HG03159 (cell line): Measurements from ENCODE around the gene PPP2R5C.

ENCODE experiments used
- ATAC-seq: cut with Tn5 transposase; IDR thresholded peaks from one replicate; pipeline ENCODE4 v1.9.1; 2021; ENCODE audit warnings: mild to moderate bottlenecking, moderate library complexity; ENCODE audit not compliant: unreplicated experiment

The PPP2R5C gene

DNA sequence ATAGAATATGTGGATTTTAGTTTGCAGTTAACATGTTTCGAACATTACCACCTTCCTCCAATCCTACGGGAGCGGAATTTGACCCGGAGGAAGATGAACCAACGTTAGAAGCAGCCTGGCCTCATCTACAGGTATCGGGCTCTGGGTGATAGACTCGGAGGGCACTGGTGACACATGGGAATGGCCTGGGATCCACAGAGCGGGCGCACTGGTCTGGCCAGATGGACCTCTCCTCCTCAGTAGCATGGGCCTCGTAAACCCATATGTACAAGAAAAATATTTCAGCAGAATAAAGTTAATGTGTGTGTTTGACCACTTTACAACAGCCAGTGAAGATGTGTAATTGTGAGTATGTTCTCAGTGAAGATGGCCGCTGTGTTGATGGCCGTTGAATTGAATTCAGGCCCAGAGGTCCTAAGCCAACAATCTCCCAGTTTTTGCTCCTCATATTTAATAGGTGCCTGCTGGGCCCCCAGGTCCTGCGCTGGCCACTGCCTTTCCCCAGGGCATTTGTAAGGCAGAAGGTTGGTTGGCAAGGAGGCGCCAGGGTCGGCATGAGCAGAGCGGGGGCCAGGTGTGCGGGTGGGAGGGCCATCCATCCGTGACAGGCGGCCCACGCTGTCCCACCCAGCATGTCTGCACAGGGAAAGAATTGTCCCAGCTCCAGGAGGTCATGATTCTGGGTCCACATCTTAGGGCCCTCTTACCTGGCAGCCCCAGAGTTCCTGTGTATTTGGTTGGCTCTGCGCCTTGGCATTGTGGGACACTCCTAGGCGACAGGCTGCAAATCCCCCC lies 120.8 kb downstream of the PPP2R5C start:
- no peak for ATAC-seq

DNA sequence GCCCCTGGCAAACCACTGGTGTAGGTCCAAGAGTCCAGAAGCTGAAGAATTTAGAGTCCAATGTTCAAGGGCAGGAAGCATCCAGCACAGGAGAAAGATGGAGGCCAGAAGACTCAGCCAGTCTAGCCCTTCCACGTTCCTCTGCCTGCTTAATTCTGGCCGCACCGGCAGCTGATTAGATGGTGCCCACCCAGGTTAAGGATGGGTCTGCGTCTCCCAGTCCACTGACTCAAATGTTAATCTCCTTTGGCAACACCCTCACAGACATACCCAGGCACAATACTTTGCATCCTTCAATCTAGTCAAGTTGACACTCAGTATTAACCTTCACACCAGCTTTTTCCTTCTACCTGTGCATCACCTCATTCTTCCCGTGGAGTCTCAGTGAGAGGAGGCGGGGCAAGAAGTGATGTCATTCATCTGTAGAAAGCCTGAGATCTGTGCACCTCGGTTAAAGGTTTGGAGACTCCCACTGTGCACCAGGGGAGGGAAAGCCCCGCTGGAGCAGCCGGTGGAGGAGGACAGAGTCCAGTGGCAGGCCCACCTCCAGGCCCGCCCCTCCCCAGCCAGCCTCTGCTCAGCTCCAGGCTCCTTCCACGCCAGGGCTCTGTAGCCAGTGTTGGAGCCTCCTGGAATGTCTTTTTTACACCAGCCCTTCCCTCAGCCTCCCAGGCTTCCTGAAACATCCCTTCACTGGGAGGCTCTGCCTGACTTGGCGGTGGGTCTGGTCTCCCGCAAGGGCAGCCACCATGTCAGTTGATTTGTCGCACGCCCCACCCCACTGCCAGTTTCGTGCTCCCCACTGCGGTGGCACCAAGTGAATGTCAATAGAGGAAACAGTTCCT lies 122.8 kb downstream of the PPP2R5C start:
- ATAC-seq, result no peak

DNA sequence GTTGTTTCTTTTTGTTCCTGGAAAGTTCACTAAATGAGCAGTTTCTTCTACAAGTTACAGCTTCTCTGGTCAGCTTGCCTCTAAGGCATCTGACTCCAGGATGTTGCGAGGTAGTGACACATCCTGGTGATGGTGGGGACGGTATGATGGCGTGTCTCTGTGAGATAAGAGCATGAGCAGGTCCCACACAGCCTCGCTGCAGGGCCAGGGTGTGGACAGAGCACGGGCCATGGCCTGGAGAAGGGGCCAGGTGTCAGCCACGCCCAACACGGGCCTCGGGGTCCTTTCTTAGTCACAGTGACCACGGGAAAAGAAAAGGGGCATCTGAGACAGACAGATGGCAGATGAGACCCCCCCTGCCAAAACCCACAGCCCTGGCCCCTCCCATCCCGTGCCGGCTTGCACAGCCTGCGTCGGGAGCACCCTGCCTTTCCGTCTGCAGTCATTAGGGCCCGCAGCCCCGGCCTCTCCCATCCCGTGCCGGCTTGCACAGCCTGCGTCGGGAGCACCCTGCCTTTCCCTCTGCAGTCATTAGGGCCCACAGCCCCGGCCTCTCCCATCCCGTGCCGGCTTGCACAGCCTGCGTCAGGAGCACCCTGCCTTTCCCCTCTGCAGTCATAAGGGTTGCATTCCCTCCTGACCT lies 123.5 kb downstream of the PPP2R5C start:
- no peak for ATAC-seq

DNA sequence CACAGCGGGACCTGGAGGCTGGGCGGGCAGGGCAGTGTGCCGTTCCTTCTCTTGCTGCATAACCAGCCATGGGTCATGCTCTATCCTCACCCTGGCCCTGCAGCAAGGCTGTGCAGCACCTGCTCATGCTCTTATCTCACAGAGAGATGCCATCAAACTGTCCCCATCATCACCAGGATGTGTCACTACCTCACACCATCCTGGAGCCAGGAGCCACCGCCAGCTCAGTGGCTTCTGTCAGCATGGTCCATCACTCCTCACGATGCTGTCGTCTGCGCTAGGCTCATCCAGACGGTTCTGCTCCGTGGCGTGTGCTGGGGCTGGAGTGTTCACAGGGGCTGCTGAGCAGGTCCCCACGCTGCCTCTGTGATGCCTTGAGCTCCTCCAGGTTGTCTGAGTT lies 125.7 kb downstream of the PPP2R5C start:
- no peak for ATAC-seq

DNA sequence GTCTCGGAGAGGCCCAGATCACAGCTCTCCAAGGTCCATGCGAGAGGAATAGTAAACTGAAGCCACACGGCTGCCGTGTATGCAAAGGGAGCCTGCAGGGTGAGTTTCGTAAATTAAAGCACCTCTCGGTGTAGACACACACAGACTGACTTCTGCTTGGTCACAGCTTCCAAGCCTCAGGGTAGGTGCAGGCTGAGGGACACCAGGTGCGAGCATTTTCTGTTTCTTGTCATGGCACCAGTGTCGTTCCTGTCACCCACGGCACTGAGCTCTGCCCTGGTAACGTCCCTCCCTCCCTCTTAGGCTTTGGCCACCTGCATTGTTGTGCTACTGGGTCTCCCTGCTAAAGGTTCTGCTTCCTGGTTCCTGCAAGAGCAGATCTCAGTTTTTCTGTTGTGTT lies 126.7 kb downstream of the PPP2R5C start:
- no peak for ATAC-seq

DNA sequence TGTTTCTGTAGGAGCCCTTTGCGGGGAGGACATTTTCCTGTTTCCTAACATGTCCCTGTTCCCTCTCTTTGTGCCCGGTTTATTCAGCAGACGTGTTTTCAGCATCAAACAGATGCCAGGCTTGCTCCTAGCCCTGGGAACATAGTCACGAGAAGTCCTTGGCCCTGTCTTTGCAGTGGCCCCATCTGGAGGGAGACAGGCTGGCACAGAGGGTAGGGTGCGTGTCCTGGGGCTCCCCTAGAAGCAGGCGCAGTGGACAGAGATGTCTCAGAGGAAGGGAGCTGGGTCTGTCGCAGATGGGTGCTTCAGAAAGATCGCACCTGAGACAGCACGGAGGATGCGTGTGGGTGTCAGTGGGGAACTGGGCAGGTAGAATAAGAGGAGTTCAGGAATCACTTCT lies 127.9 kb downstream of the PPP2R5C start:
- no peak for ATAC-seq

DNA sequence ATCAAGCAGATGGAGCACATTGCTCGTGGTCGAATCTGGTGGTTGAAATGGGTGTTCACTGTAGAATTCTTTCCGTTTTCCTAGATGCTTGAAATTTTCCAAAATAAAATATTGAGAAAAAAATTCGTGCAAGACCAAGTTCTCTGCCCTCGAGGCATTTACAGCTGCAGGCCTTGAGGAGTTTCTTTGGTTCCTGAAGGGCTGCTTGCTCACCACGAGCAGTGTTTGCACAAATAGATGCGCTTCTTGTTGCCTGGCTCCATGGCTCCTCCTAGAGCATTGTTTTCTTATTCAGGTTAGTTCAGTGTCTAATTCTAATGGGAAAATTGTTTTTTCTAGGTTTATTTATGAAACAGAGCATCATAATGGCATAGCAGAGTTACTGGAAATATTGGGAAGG lies 128.4 kb downstream of the PPP2R5C start:
- ATAC-seq, result no peak

DNA sequence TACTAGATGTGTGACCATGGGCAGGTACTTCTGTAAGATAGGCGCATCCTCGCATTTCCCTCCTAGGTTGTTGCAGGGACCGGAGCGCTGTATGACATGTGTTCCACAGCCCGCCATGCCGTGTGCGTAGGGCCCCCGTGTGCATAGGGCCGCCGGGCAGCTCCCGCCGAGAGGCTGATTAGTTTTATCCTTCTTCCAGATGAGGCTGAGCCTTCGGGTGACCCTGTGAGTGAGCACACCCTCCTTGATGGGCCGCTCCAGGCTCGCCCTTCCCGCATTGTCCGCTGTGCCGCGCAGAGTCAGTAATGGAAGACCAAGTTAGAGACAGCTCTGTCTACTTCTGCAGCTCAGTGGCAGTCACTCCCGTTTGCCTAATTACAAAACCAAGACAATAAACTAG lies 130.0 kb downstream of the PPP2R5C start:
- no peak for ATAC-seq

DNA sequence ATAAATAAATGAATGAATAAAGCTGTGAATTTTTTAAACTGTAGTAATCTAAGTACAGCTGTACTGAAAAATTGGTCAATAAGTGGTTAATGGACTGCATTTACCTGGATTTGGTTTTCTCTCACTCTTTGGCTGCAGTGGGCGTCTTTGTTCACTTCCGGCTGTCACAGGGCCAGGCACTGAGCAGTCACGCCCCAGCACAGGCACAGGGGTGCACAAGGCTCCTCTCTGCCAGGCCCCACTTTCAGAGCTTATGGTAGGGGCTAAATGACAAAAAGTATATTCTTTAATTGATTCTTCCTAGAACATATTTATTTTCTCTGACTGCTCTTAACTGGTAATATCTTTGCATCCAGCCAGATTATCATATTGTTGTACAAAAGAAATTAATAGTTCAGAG lies 132.2 kb downstream of the PPP2R5C start:
- ATAC-seq, result no peak

DNA sequence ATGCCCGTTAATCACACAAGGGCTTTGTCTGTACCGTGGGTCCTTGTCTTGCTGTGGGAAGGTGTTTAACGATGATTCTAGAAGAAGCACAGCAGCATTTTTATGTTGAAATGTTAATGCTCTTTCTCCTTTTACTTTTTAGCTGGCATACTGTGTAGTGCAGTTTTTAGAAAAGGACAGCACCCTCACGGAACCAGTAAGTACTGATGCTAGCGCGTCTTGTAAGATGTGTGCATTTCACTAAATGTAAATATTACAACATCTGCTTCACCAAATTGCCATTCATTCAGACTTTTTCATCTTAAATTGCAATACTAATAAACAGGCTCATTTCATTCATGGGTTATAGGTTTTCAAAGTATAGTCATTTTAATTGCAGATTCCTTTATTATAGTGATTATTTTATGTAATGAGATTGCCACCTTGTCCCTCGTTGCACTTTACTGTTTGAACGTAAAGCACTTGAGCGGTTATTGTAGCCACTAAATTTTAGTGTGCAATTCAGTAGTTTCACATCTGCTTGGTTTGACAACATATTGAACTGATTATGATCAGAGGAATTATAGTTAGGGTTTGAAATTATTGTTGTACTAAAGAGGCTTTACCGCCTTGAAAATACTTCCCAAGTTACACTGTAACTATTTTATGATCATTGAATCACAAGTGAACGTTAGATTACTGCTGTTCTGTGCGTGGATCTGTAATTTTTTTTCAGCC lies 133.0 kb downstream of the PPP2R5C start:
- no peak for ATAC-seq

DNA sequence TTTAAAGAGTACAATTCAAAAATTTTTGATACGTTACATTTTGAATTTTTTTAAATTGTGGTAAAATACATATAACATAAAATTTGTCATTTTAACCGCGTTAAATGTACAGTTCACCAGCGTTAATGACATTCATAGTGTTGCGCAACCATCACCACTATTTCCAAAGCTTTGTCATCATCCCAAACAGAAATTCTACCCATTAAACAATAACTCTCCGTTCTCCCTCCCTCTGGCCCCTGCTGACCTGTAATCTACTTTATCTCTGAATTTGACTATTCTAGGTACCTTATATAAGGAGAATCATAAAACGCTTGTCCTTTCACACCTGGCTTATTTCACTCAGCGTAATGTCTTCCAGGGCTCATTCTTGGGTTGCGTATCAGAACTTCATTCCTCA lies 133.7 kb downstream of the PPP2R5C start:
- ATAC-seq, result no peak

DNA sequence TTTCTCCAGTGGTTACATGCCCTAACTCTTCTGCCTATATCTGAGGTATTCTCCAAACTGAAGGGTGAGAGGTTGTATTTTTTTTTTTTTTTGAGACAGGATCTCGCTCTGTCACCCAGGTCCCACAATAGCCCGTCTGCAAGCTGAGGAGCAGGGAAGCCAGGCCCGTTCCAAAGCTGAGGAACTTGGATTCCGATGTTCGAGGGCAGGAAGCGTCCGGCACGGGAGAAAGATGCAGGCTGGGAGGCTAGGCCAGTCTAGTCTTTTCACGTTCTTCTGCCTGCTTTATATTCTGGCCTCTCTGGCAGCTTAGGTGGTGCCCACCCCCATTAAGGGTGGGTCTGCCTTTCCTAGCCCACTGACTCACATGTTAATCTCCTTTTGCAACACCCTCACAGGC lies 135.8 kb downstream of the PPP2R5C start:
- ATAC-seq, result no peak

DNA sequence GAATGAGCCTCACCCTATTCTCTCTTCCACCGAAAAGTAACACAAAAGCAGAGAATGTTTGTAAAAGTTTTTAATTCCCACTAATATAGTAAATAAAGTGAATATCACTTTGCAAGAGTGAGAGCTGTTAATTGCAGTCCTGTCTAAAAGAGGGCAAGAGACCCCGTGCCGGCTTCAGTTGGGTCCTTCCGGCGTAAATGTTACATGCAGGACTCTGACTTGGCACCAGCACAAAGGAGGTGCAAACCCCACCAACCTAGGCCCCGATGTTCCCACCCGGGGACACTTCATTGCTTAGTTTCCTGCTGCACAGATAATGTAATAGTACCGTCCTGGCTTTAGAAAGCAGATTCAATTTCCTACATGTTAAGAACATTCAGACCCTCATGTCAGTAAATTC lies 136.9 kb downstream of the PPP2R5C start:
- ATAC-seq, result no peak

DNA sequence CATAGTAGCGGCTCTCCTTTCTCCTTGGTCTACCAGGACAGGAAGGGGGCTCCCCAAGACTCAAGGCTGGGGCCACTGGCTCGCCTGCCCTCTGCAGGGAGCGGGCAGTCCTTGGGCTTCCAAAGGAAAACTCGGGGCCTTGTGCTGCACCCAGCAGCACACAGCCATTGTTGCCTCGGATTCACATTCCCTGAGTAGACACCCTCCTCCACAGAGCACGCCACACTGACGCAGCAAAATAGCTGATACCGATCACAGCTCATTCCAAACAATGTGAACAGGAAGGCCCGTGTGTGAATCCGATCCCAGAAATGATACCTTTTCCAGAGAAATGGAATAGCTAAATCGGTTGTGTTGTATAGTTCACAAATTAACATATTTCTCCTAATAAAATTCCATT lies 137.8 kb downstream of the PPP2R5C start:
- no peak for ATAC-seq

DNA sequence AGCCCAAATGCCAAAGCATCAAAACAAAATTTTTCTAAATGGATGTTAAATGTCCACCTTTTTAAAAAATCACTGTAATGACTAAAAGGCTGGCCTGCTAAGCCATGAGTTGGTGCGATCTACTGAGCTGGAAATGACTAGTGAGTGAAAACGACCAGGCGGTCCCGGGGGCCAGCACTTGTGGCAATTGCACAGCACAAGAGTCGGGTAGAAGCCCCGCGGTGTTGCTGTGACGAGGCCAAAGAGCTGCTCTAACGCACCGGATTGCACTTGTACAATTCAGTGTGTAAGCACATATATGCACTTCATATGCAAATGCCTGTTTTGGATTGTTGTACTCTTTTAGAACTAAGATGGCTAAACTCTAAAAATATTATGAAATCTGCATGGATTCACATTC lies 138.7 kb downstream of the PPP2R5C start:
- no peak for ATAC-seq

DNA sequence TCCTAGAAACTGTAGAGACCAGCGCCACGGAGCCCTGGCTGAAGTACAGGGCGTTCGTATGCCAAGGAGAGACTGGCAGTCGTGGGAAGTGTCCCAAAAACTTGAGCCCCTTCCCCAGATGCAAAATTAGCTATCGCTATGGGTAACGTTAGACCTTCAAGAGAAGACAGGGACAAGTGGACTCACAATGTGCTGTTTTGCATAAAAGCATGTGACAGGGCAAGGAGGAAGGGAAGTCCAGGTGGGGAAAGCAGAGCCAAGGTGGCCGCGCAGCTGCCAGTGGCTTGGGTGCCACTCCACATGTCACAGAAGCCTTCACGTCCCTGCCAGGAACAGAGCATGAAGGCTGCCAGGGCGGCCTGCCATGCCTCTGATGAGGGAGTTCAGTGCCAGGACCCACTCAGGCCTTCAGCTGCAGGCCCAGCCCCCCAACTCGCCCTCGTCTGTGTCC lies 141.6 kb downstream of the PPP2R5C start:
- ATAC-seq, result no peak

DNA sequence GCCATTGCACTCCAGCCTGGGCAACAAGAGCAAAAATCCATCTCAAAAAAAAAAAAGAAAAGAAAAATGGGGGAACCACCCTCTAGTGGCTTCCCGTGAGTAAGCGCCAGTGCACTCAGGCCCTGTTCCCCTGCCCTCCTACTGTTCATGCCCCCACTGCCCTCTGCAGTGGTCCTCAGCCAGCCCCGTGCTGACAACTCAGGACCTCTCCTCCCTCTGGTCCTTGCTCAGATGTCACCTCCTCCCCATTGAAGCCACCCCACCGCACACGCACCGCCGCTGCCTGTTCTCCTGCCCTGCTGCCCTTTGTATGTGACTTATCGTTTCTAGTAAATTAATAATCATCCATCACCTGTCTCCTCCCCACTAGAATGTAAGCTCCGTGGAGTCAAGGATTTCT lies 144.1 kb downstream of the PPP2R5C start:
- ATAC-seq, result no peak

DNA sequence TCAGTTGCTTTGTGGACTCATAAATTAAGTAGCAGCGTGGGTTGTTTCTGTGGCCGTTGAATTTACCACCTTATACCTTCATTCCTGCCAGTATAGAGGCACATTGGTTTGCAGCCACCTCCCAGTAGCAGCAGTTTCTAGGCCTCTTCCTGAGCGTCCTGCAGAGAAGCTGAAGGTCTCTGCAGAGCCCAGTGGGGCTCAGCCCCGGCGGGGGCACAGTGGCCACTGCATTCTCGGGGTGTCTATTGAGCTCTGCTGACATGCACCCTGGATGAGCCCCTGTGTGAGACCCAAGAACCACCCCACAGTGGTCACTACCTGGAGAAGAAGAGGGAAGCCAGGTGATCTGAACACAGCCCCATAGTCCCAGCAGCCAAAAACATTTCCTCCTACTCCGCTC lies 145.1 kb downstream of the PPP2R5C start:
- ATAC-seq, result no peak

DNA sequence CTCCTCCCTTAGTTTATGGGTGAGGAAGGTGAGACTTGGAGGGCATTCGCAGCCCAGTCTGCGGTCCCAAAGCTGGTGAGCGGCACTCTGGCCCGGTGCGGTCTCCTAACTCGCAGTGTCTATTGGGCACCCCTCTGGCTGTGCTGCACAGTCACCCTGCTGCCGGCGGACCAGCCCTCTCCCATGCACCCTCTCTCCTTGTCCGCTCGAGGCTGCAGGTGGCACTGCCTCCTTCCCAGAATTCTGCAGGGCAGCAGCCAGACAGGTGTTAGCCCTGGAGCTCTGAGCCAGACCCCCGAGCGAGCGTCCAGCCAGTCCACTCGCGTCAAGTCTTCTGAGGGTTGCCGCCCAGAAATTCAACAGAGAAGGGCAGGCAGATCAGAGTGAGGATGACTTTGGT lies 146.1 kb downstream of the PPP2R5C start:
- ATAC-seq, result no peak

DNA sequence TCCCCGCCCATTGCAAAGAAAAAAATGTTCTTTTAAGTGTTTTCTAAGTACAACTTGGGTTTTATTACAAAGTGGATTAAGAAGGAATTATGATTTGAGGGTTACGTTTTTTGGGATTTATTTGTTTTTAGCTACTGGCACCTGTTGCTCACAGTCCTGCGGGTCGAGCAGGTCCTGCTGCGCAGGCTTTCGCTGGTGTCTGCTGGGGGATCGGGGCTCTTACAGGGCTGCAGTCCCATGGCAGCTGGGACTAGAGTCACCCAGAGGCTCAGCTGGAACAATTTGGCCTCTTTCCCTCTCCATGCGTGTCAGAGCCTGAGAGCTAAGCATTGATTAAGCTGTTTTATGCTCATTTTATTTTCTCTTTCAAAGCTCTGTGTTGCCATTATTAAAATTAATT lies 147.3 kb downstream of the PPP2R5C start:
- ATAC-seq, result no peak
